Skin epidermis (tissue), 12 donors: Measurements from ENCODE around the gene CDH13.

Experiments
- H3K27ac ChIP-seq, 21 experiments: fragments of 200-600 bp; sonication (generic) in 11 of 21; one replicate each; pipeline ENCODE4 v1.5.0; 2020; ENCODE audit warnings: mild to moderate bottlenecking in 3 of 21, inconsistent platforms in 2 of 21, moderate library complexity in 2 of 21
- H3K4me3 ChIP-seq, 7 experiments: fragments of 200-600 bp; sonication (generic) in 2 of 7; one replicate each; pipeline ENCODE4 v1.5.0; 2020; ENCODE audit warnings: inconsistent platforms in 2 of 7, mild to moderate bottlenecking in 2 of 7, moderate library complexity in 1 of 7

CDH13 gene

GRCh38 chr16:83579436-83579835, 952.7 kb downstream of the CDH13 start:
- Histone ChIP-seq H3K27ac (no peak overlapping the region), H3K4me3 (no peak overlapping the region)

GRCh38 chr16:83581082-83581481, 954.3 kb downstream of the CDH13 start:
- Histone ChIP-seq H3K4me3 (no peak overlapping the region), H3K27ac (no peak overlapping the region)

GRCh38 chr16:83581994-83582747, 955.4 kb downstream of the CDH13 start:
- Histone ChIP-seq H3K27ac (no peak overlapping the region), H3K4me3 (no peak overlapping the region)

GRCh38 chr16:83586036-83586435, 959.3 kb downstream of the CDH13 start:
- no peak overlapping the region for H3K4me3 ChIP-seq

GRCh38 chr16:83586461-83587200, 959.9 kb downstream of the CDH13 start:
- H3K27ac ChIP-seq, result no peak overlapping the region
- no peak overlapping the region for H3K4me3 ChIP-seq

More at GRCh38 chr16:83586036-83586435, 959.3 kb downstream of the CDH13 start:
- no peak overlapping the region for H3K27ac ChIP-seq

GRCh38 chr16:83587201-83587600, 960.4 kb downstream of the CDH13 start:
- Histone ChIP-seq H3K27ac (no peak overlapping the region), H3K4me3 (no peak overlapping the region)

- no peak overlapping the region for H3K27ac ChIP-seq
- H3K4me3 ChIP-seq, result no peak overlapping the region
These were observed 961.3 kb downstream of the CDH13 start for GRCh38 chr16:83588070-83588469.

GRCh38 chr16:83589576-83589975, 962.8 kb downstream of the CDH13 start:
- no peak overlapping the region for H3K27ac ChIP-seq
- H3K4me3 ChIP-seq, result no peak overlapping the region

GRCh38 chr16:83592778-83593177, 966.0 kb downstream of the CDH13 start:
- no peak overlapping the region for H3K27ac ChIP-seq

GRCh38 chr16:83599789-83600462, 973.2 kb downstream of the CDH13 start:
- no peak overlapping the region for H3K27ac ChIP-seq
- H3K4me3 ChIP-seq, result no peak overlapping the region

More at GRCh38 chr16:83592778-83593177, 966.0 kb downstream of the CDH13 start:
- H3K4me3 ChIP-seq, result no peak overlapping the region

GRCh38 chr16:83602761-83603722, 976.3 kb downstream of the CDH13 start:
- Histone ChIP-seq H3K27ac (no peak overlapping the region), H3K4me3 (no peak overlapping the region)

GRCh38 chr16:83603723-83604570, 977.2 kb downstream of the CDH13 start:
- Histone ChIP-seq H3K4me3 (no peak overlapping the region), H3K27ac (no peak overlapping the region)

GRCh38 chr16:83606486-83607030, 979.8 kb downstream of the CDH13 start:
- no peak overlapping the region for H3K27ac ChIP-seq
- no peak overlapping the region for H3K4me3 ChIP-seq

- no peak overlapping the region for H3K4me3 ChIP-seq
- no peak overlapping the region for H3K27ac ChIP-seq
These were observed 982.4 kb downstream of the CDH13 start for GRCh38 chr16:83609178-83609577.

GRCh38 chr16:83615141-83615952, 988.6 kb downstream of the CDH13 start:
- H3K4me3 ChIP-seq, result no peak overlapping the region

GRCh38 chr16:83615953-83616350, 989.2 kb downstream of the CDH13 start:
- Histone ChIP-seq H3K27ac (no peak overlapping the region), H3K4me3 (no peak overlapping the region)

More at GRCh38 chr16:83615141-83615952, 988.6 kb downstream of the CDH13 start:
- no peak overlapping the region for H3K27ac ChIP-seq

- Histone ChIP-seq H3K4me3 (no peak overlapping the region), H3K27ac (no peak overlapping the region)
These were observed 992.8 kb downstream of the CDH13 start for GRCh38 chr16:83619381-83620150.
